Neural progenitor cell (in vitro differentiated cells): Measurements from ENCODE around the gene TRABD. TPM values are rescaled to one million over a fixed set of nuclear protein-coding genes. Genes with fewer than 3 reads are reported as not detected.
"Not testable (repeated sequence)": the region's sequence is repeated elsewhere in the genome, so short reads cannot be mapped to it uniquely, and the experiment has no call there.

ENCODE experiments used
- DNase-seq: peaks from one replicate; pipeline ENCODE4 v3.0.0-alpha.2; 2016; ENCODE audit warnings: low spot score
- H2AFZ ChIP-seq: fragments of 200-600 bp; sonication (generic); replicated peaks from 2 replicates; pipeline ENCODE4 v1.6.1; 2016; ENCODE audit warnings: antibody characterized with exemption
- H3F3A ChIP-seq: fragments of 200-600 bp; sonication (generic); 2 replicates; pipeline ENCODE4 v1.6.1; 2016; ENCODE audit warnings: antibody characterized with exemption, low read depth
- H3K27ac ChIP-seq: fragments of 200-600 bp; sonication (generic); 2 replicates; pipeline ENCODE4 v1.5.1; 2016; ENCODE audit warnings: mild to moderate bottlenecking
- H3K27me3 ChIP-seq: fragments of 200-600 bp; sonication (generic); 2 replicates; pipeline ENCODE4 v1.6.1; 2016; ENCODE audit warnings: mild to moderate bottlenecking, moderate library complexity
- H3K36me3 ChIP-seq: fragments of 200-600 bp; sonication (generic); 2 replicates; pipeline ENCODE4 v1.5.1; 2016
- H3K4me1 ChIP-seq: fragments of 200-600 bp; sonication (generic); 2 replicates; pipeline ENCODE4 v1.6.1; 2016; ENCODE audit warnings: mixed run types
- H3K4me2 ChIP-seq: fragments of 200-600 bp; sonication (generic); 2 replicates; pipeline ENCODE4 v1.6.1; 2016
- H3K4me3 ChIP-seq: fragments of 200-600 bp; sonication (generic); 2 replicates; pipeline ENCODE4 v1.5.1; 2016
- H3K79me2 ChIP-seq: fragments of 200-600 bp; sonication (generic); 2 replicates; pipeline ENCODE4 v1.6.1; 2016; ENCODE audit warnings: low read depth
- H3K9ac ChIP-seq: fragments of 200-600 bp; sonication (generic); 2 replicates; pipeline ENCODE4 v1.6.1; 2016
- H3K9me3 ChIP-seq: fragments of 200-600 bp; sonication (generic); 2 replicates; pipeline ENCODE4 v1.5.1; 2016; ENCODE audit warnings: low read depth
- H4K20me1 ChIP-seq: fragments of 200-600 bp; sonication (generic); 2 replicates; pipeline ENCODE4 v1.6.1; 2016; ENCODE audit warnings: low read depth
- H3K27ac Mint-ChIP-seq: 3 replicates; pipeline ENCODE4 v1.8.0; 2021; ENCODE audit warnings: mixed read lengths
- H3K27me3 Mint-ChIP-seq: 2 replicates; pipeline ENCODE4 v1.8.0; 2022; ENCODE audit warnings: low read depth, mild to moderate bottlenecking, inconsistent platforms, moderate library complexity, mixed read lengths; ENCODE audit not compliant: insufficient read depth
- H3K36me3 Mint-ChIP-seq: 3 replicates; pipeline ENCODE4 v1.8.0; 2021; ENCODE audit warnings: mixed read lengths
- H3K4me1 Mint-ChIP-seq: 3 replicates; pipeline ENCODE4 v1.8.0; 2021; ENCODE audit warnings: mixed read lengths
- H3K4me3 Mint-ChIP-seq: 3 replicates; pipeline ENCODE4 v1.8.0; 2021; ENCODE audit warnings: mild to moderate bottlenecking, moderate library complexity, mixed read lengths
- H3K9me3 Mint-ChIP-seq: 3 replicates; pipeline ENCODE4 v1.8.0; 2020; ENCODE audit warnings: mixed read lengths
- CTCF ChIP-seq: fragments of 200-600 bp; sonication (generic); IDR thresholded peaks from 2 replicates; pipeline ENCODE4 v1.5.1; 2017; ENCODE audit warnings: antibody characterized with exemption, mild to moderate bottlenecking
- EZH2 ChIP-seq: fragments of 200-600 bp; sonication (generic); IDR thresholded peaks from 2 replicates; pipeline ENCODE4 v1.6.1; 2017; ENCODE audit warnings: antibody characterized with exemption, mild to moderate bottlenecking, moderate library complexity
- EZH2phosphoT487 ChIP-seq: fragments of 200-600 bp; sonication (generic); IDR thresholded peaks from 2 replicates; pipeline ENCODE4 v1.6.1; 2017; ENCODE audit warnings: antibody characterized with exemption
- total RNA-seq: library from RNA; depleted of rRNA; stranded (reverse); fragments of >200 nt; gene quantifications from 2 replicates; pipeline ENCODE4 v1.2.3, GENCODE V29; 2015; ENCODE audit warnings: low replicate concordance

Gene TRABD
- total RNA-seq, 1 donor from 2014 or later = 15.4 TPM

DNA sequence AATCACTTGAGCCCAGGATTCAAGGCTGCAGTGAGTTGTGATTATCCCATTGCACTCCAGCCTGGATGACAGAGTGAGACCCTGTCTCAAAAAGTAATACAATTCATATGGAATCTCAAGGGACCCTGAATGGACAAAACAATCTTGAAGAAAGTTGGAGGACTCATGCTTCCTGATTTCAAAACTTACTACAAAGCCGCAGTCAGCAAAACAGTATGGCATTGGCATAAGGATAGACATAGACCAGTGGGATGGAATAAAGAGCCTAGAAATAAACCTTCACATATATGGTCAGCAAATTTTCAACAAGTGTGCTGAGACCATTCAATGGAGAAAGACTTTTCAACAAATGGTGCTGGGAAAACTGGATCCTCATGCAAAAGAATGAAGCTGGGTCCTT is 17.6 kb downstream of the TRABD start:
- no peaks in the 10 kb centered on the region for H3K9me3 ChIP-seq
- TF ChIP-seq CTCF = no peak
- TF ChIP-seq EZH2 = no peak
- no peak for TF ChIP-seq EZH2phosphoT487
- peaks cover 27% of the 10 kb centered on the region for H3K79me2 ChIP-seq
- Mint-ChIP-seq H3K27me3 (peaks cover 4% of the 10 kb centered on the region), H3K4me1 (peaks cover 20% of the 10 kb centered on the region), H3K9me3 (peaks cover 4% of the 10 kb centered on the region), H3K27ac (no peak overlapping the region), H3K4me3 (no peak overlapping the region), H3K36me3 (peaks cover 27% of the 10 kb centered on the region)
- H3K36me3 ChIP-seq = peaks cover 12% of the 10 kb centered on the region
- no peak overlapping the region for H3K4me3 ChIP-seq
- H3K4me2 ChIP-seq = no peak overlapping the region
- peaks cover 7% of the 10 kb centered on the region for H3K27me3 ChIP-seq
- DNase-seq = no peak
- H4K20me1 ChIP-seq = peaks cover 50% of the 10 kb centered on the region
- peaks cover 21% of the 10 kb centered on the region for H3F3A ChIP-seq
- H3K9ac ChIP-seq = no peak overlapping the region
- H2AFZ ChIP-seq = no peak overlapping the region
- no peak overlapping the region for H3K27ac ChIP-seq
- H3K4me1 ChIP-seq = peaks cover 10% of the 10 kb centered on the region

- peaks cover 17% of the 10 kb centered on the region for H3K4me1 Mint-ChIP-seq
- Histone ChIP-seq H3K9ac (no peak overlapping the region), H3K27ac (no peak overlapping the region), H2AFZ (no peak overlapping the region), H3F3A (peaks cover 11% of the 10 kb centered on the region), H4K20me1 (peaks cover 46% of the 10 kb centered on the region), H3K36me3 (peaks cover 12% of the 10 kb centered on the region), H3K9me3 (no peaks in the 10 kb centered on the region), H3K4me2 (no peak overlapping the region), H3K4me1 (peaks cover 10% of the 10 kb centered on the region), H3K79me2 (peaks cover 27% of the 10 kb centered on the region), H3K27me3 (peaks cover 7% of the 10 kb centered on the region), H3K4me3 (no peak overlapping the region)
- peaks cover 4% of the 10 kb centered on the region for H3K9me3 Mint-ChIP-seq
- H3K36me3 Mint-ChIP-seq = peaks cover 27% of the 10 kb centered on the region
- H3K27ac Mint-ChIP-seq = no peak overlapping the region
- no peak for DNase-seq
- peaks cover 4% of the 10 kb centered on the region for H3K27me3 Mint-ChIP-seq
- TF ChIP-seq CTCF (no peak), EZH2 (no peak), EZH2phosphoT487 (no peak)
- no peak overlapping the region for H3K4me3 Mint-ChIP-seq
These were observed 18.9 kb downstream of the TRABD start for GRCh38 chr22:50204571-50204970.

GRCh38 chr22:50204998-50205397 is 19.3 kb downstream of the TRABD start:
- Mint-ChIP-seq H3K4me1 (peaks cover 19% of the 10 kb centered on the region), H3K36me3 (peaks cover 30% of the 10 kb centered on the region)
- H2AFZ ChIP-seq, H3K9me3 Mint-ChIP-seq, H3F3A ChIP-seq, DNase-seq, H3K27me3 Mint-ChIP-seq, H3K27me3 ChIP-seq, H3K9me3 ChIP-seq, H3K9ac ChIP-seq, H3K27ac Mint-ChIP-seq, H3K27ac ChIP-seq, H3K4me3 Mint-ChIP-seq, H3K4me3 ChIP-seq, H3K4me1 ChIP-seq, H3K4me2 ChIP-seq: not testable (repeated sequence)
- peaks cover 45% of the 10 kb centered on the region for H4K20me1 ChIP-seq
- peaks cover 12% of the 10 kb centered on the region for H3K36me3 ChIP-seq
- peaks cover 27% of the 10 kb centered on the region for H3K79me2 ChIP-seq

- Mint-ChIP-seq H3K27me3 (peaks cover 6% of the 10 kb centered on the region), H3K36me3 (peaks cover 32% of the 10 kb centered on the region), H3K27ac (no peak overlapping the region), H3K4me1 (peaks cover 19% of the 10 kb centered on the region), H3K9me3 (peaks cover 4% of the 10 kb centered on the region), H3K4me3 (no peak overlapping the region)
- H2AFZ ChIP-seq = no peak overlapping the region
- H3K4me3 ChIP-seq = no peak overlapping the region
- no peaks in the 10 kb centered on the region for H3K9me3 ChIP-seq
- H3K79me2 ChIP-seq = peaks cover 27% of the 10 kb centered on the region
- peaks cover 3% of the 10 kb centered on the region for H3F3A ChIP-seq
- H3K27ac ChIP-seq = no peak overlapping the region
- peaks cover 48% of the 10 kb centered on the region for H4K20me1 ChIP-seq
- H3K36me3 ChIP-seq = peaks cover 12% of the 10 kb centered on the region
- peaks cover 10% of the 10 kb centered on the region for H3K4me1 ChIP-seq
- H3K4me2 ChIP-seq = no peak overlapping the region
- TF ChIP-seq EZH2phosphoT487 = no peak
- TF ChIP-seq CTCF = no peak
- TF ChIP-seq EZH2 = no peak
- H3K27me3 ChIP-seq = peaks cover 7% of the 10 kb centered on the region
- no peak overlapping the region for H3K9ac ChIP-seq
- DNase-seq = no peak
These were observed 20.3 kb downstream of the TRABD start for GRCh38 chr22:50205781-50206569.
